Measurements from ENCODE around the gene ROPN1B. TPM values are rescaled to one million over a fixed set of nuclear protein-coding genes. Genes with fewer than 3 reads are reported as not detected.

The ROPN1B gene
- polyA plus RNA-seq, 3 donors: not detected

DNA sequence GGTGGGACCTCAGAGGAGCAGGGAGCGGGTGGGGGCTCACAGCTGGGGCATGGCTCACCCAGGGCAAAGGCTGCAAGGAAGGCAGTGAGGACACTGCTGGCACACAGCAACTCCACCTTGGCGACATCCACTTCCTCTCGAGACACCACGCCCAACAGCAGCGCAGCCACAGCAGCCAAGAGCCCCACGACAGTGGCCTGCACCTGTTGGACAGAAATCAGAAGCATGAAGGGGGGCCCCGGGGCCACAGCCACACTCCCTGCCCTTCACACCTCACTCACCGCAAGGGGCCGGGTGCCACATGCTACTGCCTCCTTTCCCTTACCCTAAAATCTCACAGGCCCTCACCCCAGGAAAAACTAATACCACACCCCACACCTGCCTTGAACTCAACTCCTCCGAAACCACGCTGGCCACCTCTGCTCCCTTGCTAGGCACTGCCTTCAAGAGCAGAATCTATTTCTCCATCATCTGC lies 57.3 kb downstream of the ROPN1B start:
- peaks cover 2 to 10% of the 10 kb centered on the region in 2 donors for H3K36me3 ChIP-seq (replicated peaks in 1 of 2; ENCODE audit: control insufficient read depth in 1 of 2, insufficient read depth in 2 of 2, low read length in 2 of 2)
- no peak overlapping the region for H3K27ac ChIP-seq (ENCODE audit: low read depth in 1 of 2, low read length in 2 of 2)
- no peaks in the 10 kb centered on the region for H3K4me1 ChIP-seq (ENCODE audit: control insufficient read depth in 1 of 2, insufficient read depth in 2 of 2, low read length in 2 of 2)
- H4K20me1 ChIP-seq (ENCODE audit: insufficient read depth, low read length): no peaks in the 10 kb centered on the region
- peaks cover 10 to 26% (median 17%) of the 10 kb centered on the region in 7 donors for H3K9me3 Mint-ChIP-seq
- no peak overlapping the region for H3K4me3 Mint-ChIP-seq
- H3K27me3 Mint-ChIP-seq (ENCODE audit: low read depth in 3 of 3): no peaks in the 10 kb centered on the region
- WGBS (ENCODE audit: insufficient coverage): 89% methylated on average over 11 of the region's 11 CpGs
- H3K9me3 ChIP-seq (replicated peaks in 1 of 2; ENCODE audit: control insufficient read depth in 1 of 2, insufficient read depth in 1 of 2, low read length in 2 of 2): peaks cover 10 to 15% of the 10 kb centered on the region in 2 donors
- no peak overlapping the region for H2AFZ ChIP-seq (ENCODE audit: insufficient read depth, low read depth, low read length, poor library complexity, severe bottlenecking)
- no peaks in the 10 kb centered on the region for H3K79me2 ChIP-seq (ENCODE audit: insufficient read depth, low read length)
- H3K27ac Mint-ChIP-seq: no peak overlapping the region
- no peak overlapping the region for H3K4me2 ChIP-seq (replicated peaks; ENCODE audit: extremely low read depth, low read length, poor library complexity, severe bottlenecking)
- TF ChIP-seq, protein P1, sequence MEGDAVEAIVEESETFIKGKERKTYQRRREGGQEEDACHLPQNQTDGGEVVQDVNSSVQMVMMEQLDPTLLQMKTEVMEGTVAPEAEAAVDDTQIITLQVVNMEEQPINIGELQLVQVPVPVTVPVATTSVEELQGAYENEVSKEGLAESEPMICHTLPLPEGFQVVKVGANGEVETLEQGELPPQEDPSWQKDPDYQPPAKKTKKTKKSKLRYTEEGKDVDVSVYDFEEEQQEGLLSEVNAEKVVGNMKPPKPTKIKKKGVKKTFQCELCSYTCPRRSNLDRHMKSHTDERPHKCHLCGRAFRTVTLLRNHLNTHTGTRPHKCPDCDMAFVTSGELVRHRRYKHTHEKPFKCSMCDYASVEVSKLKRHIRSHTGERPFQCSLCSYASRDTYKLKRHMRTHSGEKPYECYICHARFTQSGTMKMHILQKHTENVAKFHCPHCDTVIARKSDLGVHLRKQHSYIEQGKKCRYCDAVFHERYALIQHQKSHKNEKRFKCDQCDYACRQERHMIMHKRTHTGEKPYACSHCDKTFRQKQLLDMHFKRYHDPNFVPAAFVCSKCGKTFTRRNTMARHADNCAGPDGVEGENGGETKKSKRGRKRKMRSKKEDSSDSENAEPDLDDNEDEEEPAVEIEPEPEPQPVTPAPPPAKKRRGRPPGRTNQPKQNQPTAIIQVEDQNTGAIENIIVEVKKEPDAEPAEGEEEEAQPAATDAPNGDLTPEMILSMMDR (IDR thresholded peaks at IDR 0.05): no peak
- H3K9ac ChIP-seq (ENCODE audit: insufficient read depth, low read length, poor library complexity, severe bottlenecking): no peak overlapping the region
- intact Hi-C loops (cut with micrococcal nuclease): no loop called here
- H3K36me3 Mint-ChIP-seq: peaks cover 33 to 44% of the 10 kb centered on the region in 2 donors
- H3K4me3 ChIP-seq (replicated peaks in 1 of 3; ENCODE audit: low read depth in 2 of 3, low read length in 3 of 3): no peak overlapping the region
- DNase-seq: no peak
- H3K4me1 Mint-ChIP-seq: peaks cover 2% of the 10 kb centered on the region
- H3K27me3 ChIP-seq (ENCODE audit: control insufficient read depth in 2 of 2, insufficient read depth in 2 of 2, low read length in 2 of 2): no peaks in the 10 kb centered on the region

DNA sequence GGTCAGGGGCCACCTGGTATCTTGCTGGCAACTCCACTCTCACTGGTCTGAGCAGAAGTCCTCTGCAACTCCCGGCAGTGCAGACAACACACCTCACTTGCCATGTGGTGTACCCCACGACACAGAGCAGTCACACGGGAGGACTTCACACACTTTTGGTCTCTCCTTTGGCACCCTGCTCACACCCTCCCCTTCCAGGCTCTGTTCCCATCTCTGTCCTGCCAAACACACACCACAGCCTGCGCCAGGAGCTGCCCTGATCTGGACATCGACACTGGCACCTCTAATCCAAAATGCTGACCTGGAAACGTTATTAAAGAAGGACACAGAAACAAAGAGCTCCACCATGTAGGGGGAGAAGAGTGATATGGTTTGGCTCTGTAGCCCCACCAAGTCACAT lies 57.8 kb downstream of the ROPN1B start:
- DNase-seq: no peak
- H4K20me1 ChIP-seq (ENCODE audit: insufficient read depth, low read length): no peaks in the 10 kb centered on the region
- no peaks in the 10 kb centered on the region for H3K79me2 ChIP-seq (ENCODE audit: insufficient read depth, low read length)
- no peaks in the 10 kb centered on the region for H3K27me3 Mint-ChIP-seq (ENCODE audit: low read depth in 3 of 3)
- TF ChIP-seq, protein P1 (IDR thresholded peaks at IDR 0.05): no peak
- H3K9ac ChIP-seq (ENCODE audit: insufficient read depth, low read length, poor library complexity, severe bottlenecking): no peak overlapping the region
- 100% methylated on average over 3 of the region's 6 CpGs for WGBS (ENCODE audit: insufficient coverage)
- no peaks in the 10 kb centered on the region for H3K4me1 ChIP-seq (ENCODE audit: control insufficient read depth in 1 of 2, insufficient read depth in 2 of 2, low read length in 2 of 2)
- peaks cover 10 to 26% (median 17%) of the 10 kb centered on the region in 7 donors for H3K9me3 Mint-ChIP-seq
- no peak overlapping the region for H3K4me2 ChIP-seq (replicated peaks; ENCODE audit: extremely low read depth, low read length, poor library complexity, severe bottlenecking)
- H3K27me3 ChIP-seq (ENCODE audit: control insufficient read depth in 2 of 2, insufficient read depth in 2 of 2, low read length in 2 of 2): no peaks in the 10 kb centered on the region
- H3K27ac ChIP-seq (ENCODE audit: low read depth in 1 of 2, low read length in 2 of 2): no peak overlapping the region
- peaks cover 2% of the 10 kb centered on the region for H3K4me1 Mint-ChIP-seq
- H3K4me3 ChIP-seq (replicated peaks in 1 of 3; ENCODE audit: low read depth in 2 of 3, low read length in 3 of 3): no peak overlapping the region
- H2AFZ ChIP-seq (ENCODE audit: insufficient read depth, low read depth, low read length, poor library complexity, severe bottlenecking): no peak overlapping the region
- peaks cover 10 to 15% of the 10 kb centered on the region in 2 donors for H3K9me3 ChIP-seq (replicated peaks in 1 of 2; ENCODE audit: control insufficient read depth in 1 of 2, insufficient read depth in 1 of 2, low read length in 2 of 2)
- intact Hi-C loops (cut with micrococcal nuclease): no loop called here
- H3K27ac Mint-ChIP-seq: no peak overlapping the region
- peaks cover 34 to 41% of the 10 kb centered on the region in 2 donors for H3K36me3 Mint-ChIP-seq
- H3K36me3 ChIP-seq (replicated peaks in 1 of 2; ENCODE audit: control insufficient read depth in 1 of 2, insufficient read depth in 2 of 2, low read length in 2 of 2): peaks cover 2 to 10% of the 10 kb centered on the region in 2 donors
- H3K4me3 Mint-ChIP-seq: no peak overlapping the region
